Mucosa of rectum (tissue), 2 donors: ENCODE results near the gene COPE.
A peak's percentile ranks its signal among the peaks of the same experiment; 100 is the strongest.

Experiments
- H3K27ac ChIP-seq, 2 donors: one replicate each; pipeline ENCODE4 v1.7.0; 2013; ENCODE audit warnings: inconsistent platforms in 2 of 2, low read depth in 2 of 2, low read length in 2 of 2
- H3K27me3 ChIP-seq, 2 donors: one replicate each; pipeline ENCODE4 v1.7.0; 2013; ENCODE audit warnings: low read length in 2 of 2; ENCODE audit not compliant: control insufficient read depth in 2 of 2, insufficient read depth in 2 of 2
- H3K36me3 ChIP-seq, 2 donors: one replicate each; pipeline ENCODE4 v1.7.0; 2013; ENCODE audit warnings: low read length in 2 of 2; ENCODE audit not compliant: control insufficient read depth in 2 of 2, insufficient read depth in 2 of 2
- H3K4me1 ChIP-seq, 2 donors: one replicate each; pipeline ENCODE4 v1.7.0; 2013; ENCODE audit warnings: low read length in 2 of 2, mild to moderate bottlenecking in 1 of 2; ENCODE audit not compliant: control insufficient read depth in 2 of 2, insufficient read depth in 2 of 2
- H3K4me3 ChIP-seq, 2 donors: one replicate each; pipeline ENCODE4 v1.7.0; 2013; ENCODE audit warnings: low read length in 2 of 2
- H3K9ac ChIP-seq, 2 donors: one replicate each; pipeline ENCODE4 v1.7.0; 2013; ENCODE audit warnings: low read length in 2 of 2, low read depth in 1 of 2, mild to moderate bottlenecking in 1 of 2
- H3K9me3 ChIP-seq, 2 donors: one replicate each; pipeline ENCODE4 v1.7.0; 2013; ENCODE audit warnings: low read length in 2 of 2; ENCODE audit not compliant: control insufficient read depth in 2 of 2
- donor health status: healthy.
- donor health status: Normal muscosa, but diverticular disease.

Gene COPE

DNA sequence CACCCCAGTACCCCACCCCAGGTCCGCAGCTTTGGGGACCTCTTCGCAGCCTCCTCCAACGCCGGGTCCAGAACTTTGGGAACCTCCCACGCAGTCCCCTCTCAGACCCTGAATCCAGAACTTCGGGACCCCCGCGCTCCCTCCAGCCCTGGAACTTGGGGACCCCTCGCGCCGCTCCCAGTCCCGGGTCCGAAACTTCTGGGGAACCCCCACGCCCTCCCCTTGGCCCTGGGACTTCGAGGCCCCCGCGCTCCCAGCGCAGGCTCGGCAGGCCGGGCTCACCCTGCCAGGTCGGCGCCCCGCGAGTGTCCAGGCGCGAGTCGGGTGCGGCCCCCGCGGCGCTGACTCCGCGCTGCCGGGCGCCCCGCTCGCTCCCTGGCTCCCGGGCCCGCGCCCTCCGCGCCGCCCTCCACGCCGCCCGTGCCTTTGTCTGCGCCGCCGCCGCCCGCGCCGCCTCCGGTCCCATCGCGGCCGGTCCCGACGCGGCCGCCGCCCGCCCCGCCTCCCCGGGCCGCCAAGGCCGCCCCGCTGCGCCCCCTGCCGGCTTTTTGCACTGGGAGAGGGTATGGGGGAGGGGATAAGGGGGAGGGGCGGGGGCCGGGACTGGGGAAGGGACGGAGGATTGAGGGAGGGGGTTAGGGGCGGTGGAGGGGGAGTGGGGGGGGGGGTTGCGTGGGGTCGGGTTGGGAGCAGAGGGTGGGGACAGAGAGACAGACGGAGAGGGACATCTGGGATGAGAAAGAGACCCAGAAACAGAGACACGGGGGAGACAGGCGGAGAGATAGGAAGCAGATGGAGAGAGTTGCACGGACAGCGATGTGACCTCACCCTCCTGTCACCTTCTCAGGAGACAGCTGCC is 21.8 kb upstream of the COPE start, which contains the start of gene HOMER3:
Gene HOMER3, minus strand, starts transcription at position 449 of the 859 bp plus-strand sequence. CDS start 2,235 bp downstream, outside the sequence.
- peak within 1 kb of the TSS; percentile 47 to 57 for H3K9ac ChIP-seq
- no peaks in the 10 kb centered on the region for H3K9me3 ChIP-seq
- peaks cover 4 to 5% of the 10 kb centered on the region in 2 donors for H3K27me3 ChIP-seq
- no peaks in the 10 kb centered on the region for H3K36me3 ChIP-seq
- H3K4me1 ChIP-seq, result peaks cover 0 to 5% of the 10 kb centered on the region in 2 donors
- no peak within 1 kb of the TSS for H3K27ac ChIP-seq
- H3K4me3 ChIP-seq, result peak within 1 kb of the TSS; percentile 61 to 62

DNA sequence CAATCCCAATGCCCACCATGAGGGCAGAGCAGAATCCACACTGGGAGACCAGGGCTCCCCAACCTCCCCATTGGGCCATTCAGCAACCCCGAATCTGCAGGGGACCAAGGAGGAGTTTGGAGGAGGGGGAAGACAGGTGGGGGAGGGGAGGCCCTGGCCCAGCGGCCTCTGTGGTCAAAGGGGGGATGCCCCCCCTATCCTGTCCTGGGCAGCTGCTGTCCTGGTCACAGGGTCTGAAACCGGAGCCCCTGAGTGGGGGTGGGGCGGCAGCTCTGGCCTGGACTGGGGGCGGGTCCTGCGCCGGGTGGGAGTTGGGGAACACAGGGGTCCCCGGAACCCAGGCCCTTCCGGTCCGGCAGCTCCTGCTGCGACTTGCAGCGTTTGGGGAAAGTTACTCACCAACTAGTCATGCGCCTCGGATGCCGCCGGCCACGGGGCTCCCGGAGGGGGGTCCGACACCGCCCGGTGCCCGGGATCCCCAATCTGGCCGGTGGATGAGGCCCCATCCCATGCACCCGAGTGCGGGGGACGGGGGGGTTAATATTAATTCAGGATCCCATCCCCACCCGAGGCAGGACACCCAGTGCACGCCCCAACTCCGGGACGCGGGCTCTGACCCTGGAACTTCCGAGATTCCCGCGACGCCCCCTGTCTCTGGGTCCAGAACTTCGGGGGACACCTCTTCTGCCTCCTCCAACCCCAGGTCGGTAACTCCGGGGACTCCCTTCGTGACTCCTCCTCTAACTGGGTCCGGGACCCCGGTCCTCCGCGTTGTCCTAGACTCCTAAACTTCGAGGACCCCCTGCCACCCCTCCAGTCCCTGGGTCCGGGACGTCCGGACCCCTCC is 21.0 kb upstream of the COPE start:
- H3K27me3 ChIP-seq, result peaks cover 4 to 5% of the 10 kb centered on the region in 2 donors
- H3K4me3 ChIP-seq, result peak overlapping the region; percentile 61 to 62
- H3K27ac ChIP-seq, result no peak overlapping the region
- no peaks in the 10 kb centered on the region for H3K36me3 ChIP-seq
- H3K9me3 ChIP-seq, result no peaks in the 10 kb centered on the region
- H3K9ac ChIP-seq, result peak overlapping the region; percentile 47 to 57
- peaks cover 0 to 5% of the 10 kb centered on the region in 2 donors for H3K4me1 ChIP-seq

DNA sequence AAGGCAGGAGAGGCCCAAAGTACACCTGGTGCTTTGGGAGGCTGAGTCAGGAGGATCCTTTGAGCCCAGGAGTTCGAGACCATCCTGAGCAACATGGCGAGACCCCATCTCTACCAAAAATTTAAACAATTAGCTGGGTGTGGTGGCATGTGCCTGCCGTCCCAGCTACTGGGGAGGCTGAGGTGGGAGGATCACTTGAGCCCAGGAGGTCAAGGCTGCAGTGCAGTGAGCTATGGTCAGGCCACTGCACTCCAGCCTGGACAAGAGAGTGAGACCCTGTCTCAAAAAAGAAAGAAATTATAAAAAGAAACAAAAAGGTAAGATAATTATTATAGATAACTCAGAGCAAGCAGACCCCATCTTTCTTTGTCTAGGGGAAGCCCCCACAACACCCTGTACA is 20.0 kb upstream of the COPE start:
- Histone ChIP-seq H3K4me3 (no peak overlapping the region), H3K27ac (no peak overlapping the region), H3K9me3 (no peaks in the 10 kb centered on the region), H3K36me3 (no peaks in the 10 kb centered on the region), H3K9ac (no peak overlapping the region), H3K27me3 (peaks cover 4 to 5% of the 10 kb centered on the region in 2 donors), H3K4me1 (peaks cover 0 to 5% of the 10 kb centered on the region in 2 donors)

DNA sequence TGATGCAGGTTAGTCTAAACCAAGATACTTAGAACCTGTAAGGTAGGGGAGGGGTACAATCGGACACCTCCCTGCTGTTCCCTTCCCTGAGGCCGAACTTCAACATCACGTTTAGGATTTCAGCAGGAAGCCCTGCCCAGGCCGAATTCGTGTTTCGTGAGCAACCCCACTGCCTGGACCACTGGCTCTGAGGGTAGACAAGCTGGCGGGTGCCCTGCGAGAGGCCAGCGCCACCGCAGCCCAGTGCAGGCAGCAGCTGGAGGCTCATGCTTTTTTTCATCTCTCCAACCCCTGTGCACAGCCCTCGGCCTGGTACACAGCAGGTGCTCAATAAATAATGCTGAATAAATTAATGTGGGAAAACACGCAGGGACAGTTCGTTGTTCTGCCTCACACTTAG is 14.1 kb upstream of the COPE start:
- no peak overlapping the region for H3K27ac ChIP-seq
- H3K36me3 ChIP-seq, result peaks cover 3% of the 10 kb centered on the region in 2 donors
- no peaks in the 10 kb centered on the region for H3K9me3 ChIP-seq
- H3K27me3 ChIP-seq, result peaks cover 0 to 2% of the 10 kb centered on the region in 2 donors
- H3K9ac ChIP-seq, result no peak overlapping the region
- H3K4me1 ChIP-seq, result no peaks in the 10 kb centered on the region
- H3K4me3 ChIP-seq, result no peak overlapping the region

DNA sequence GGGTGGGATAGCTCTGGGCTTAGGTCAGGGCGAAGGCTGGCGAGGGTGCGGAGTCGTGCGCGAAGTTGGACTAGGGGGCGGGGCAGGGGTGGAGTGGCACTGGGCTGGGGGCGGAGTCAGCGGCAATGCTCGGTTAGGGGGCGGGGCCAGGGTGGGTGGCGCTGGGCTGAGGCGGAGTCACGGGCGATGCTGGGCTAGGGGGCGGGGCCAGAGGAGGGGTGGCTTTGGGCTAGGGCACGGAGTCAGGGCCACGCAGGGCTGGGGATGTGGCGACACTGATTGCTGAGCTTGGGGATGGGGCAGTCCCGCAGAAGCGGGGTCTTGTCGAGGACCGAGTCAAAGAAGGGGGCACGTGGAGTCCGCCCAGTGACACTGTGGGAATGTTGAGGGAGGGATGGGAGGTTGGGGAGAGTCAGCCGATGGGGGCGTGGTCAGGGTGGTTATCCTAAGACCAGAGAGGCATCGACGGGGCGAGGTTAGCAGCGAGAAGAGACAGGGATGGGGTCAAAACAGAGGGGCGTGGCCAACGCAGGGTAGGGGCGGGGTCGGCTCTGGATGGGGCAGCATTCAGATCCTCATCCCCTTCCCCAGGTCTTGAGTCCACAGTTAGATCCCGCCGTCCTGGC is 13.1 kb upstream of the COPE start:
- Histone ChIP-seq H3K36me3 (peaks cover 5 to 9% of the 10 kb centered on the region in 2 donors), H3K27me3 (no peaks in the 10 kb centered on the region), H3K4me3 (peak overlapping the region in 1 of 2 donors; percentile 42), H3K9ac (no peak overlapping the region), H3K9me3 (no peaks in the 10 kb centered on the region), H3K27ac (no peak overlapping the region), H3K4me1 (no peaks in the 10 kb centered on the region)

DNA sequence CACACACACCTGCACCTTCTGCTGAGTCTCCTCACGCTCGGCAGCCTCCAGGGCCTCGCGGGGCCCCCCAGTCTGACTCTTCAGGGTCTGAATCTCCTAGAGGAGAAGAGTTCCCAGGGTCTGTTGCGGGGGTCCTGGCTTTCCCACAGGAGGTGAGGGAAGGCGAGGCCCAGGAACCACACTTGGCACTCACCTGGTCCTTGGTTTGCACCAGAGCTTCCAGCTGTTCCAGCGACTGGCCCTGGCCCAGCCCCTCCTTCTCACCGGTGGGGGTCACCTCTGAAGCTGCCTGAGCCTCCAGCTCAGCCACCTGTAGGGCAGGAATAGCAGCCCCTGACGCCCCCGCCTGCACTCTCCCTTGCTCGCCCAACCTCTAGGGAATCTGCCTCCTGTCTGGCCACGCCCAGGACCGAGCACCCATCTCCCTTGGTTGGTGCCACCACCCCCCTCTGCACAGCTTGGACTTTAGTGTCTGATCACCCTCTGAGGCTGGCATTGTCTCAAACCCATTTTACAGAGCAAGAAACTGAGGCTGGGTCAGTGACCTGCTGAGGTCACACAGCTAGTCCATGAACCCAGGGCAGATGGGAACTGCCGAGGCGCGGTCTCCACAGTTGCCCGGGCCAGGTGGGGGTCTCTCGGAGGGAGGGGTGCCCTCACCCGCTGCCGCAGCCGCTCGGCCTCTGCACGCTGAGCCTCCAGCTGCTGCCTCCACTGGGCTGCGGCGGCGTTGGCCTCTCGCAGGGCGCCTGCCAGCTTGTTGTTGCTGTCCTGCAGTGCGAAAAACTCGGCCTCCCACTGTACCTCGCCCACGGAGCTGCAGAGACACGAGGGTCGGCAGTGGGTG is 12.4 kb upstream of the COPE start:
- no peak overlapping the region for H3K9ac ChIP-seq
- no peaks in the 10 kb centered on the region for H3K9me3 ChIP-seq
- H3K27ac ChIP-seq, result no peak overlapping the region
- H3K4me3 ChIP-seq, result no peak overlapping the region
- H3K4me1 ChIP-seq, result no peaks in the 10 kb centered on the region
- H3K27me3 ChIP-seq, result no peaks in the 10 kb centered on the region
- H3K36me3 ChIP-seq, result peaks cover 6 to 9% of the 10 kb centered on the region in 2 donors

DNA sequence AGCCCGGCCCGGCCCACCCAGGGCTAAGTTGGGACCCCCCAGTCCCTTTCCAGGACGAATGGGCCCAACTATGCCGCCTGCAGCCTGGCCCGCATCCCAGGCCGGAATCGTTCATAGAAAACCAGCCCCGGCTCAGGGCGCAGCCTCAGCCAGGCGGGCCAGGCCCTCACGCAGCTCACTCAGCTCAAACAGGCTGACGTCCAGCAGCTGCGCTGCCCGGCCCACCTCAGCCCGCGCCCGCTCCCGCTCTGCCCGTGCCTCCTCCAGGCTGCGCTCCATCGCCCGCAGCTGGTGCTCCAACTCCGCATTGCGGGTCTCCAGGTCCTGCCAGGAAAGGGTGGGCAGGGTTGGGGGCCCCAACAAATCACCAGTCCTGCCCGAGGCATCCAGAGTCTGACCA is 10.1 kb upstream of the COPE start:
- Histone ChIP-seq H3K27me3 (no peaks in the 10 kb centered on the region), H3K4me3 (no peak overlapping the region), H3K4me1 (no peaks in the 10 kb centered on the region), H3K27ac (no peak overlapping the region), H3K9ac (no peak overlapping the region), H3K36me3 (peaks cover 20% of the 10 kb centered on the region in 2 donors), H3K9me3 (no peaks in the 10 kb centered on the region)

DNA sequence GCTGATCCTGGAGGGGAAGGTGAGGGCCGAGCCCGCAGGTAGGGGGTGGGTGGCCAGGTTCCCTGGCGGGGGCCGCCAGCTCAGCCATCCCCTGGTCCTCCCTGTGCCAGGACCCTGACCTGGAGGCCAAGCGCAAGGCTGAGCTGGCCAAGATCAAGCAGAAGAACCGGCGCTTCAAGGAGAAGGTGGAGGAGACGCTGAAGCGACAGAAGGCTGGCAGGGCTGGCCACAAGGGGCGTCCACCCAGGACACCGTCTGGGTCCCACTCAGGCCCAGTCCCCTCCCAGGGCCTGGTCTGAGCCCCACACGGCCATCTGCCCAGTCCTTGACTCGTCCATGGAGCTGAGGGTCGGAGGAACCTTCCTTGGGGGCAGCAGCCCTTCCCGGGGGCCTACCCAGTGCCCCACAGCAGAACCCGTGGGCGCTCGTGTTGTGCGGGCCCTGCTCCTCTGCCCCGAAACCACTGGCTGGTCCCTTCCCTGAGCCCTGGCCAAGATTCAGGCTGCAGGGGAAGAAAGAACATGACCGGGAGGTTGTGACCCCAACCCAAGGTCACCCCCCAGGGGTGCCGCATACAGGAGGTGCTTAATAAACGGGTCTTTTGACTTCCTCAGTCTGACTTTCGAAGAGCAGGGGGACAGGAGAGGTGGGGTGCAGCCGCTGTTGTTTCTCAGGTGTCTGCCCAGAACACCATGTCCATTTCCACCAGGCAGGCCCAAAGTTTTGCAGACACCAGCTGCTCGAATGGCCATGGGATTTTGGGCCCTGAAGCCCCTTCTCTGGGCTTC is 9.0 kb upstream of the COPE start:
- Histone ChIP-seq H3K27ac (no peak overlapping the region), H3K4me1 (no peaks in the 10 kb centered on the region), H3K27me3 (no peaks in the 10 kb centered on the region), H3K9ac (no peak overlapping the region), H3K4me3 (no peak overlapping the region), H3K9me3 (no peaks in the 10 kb centered on the region), H3K36me3 (peaks cover 24 to 29% of the 10 kb centered on the region in 2 donors)
